Keratinocyte (primary cell): ENCODE results near the gene ZDHHC3. TPM values are rescaled to one million over a fixed set of nuclear protein-coding genes. Genes with fewer than 3 reads are reported as not detected.

Experiments
- DNase-seq: peaks from one replicate; pipeline ENCODE4 v3.0.0-alpha.2; 2011; ENCODE audit warnings: low read depth, missing footprints, low spot score
- FAIRE-seq: peaks from 2 replicates; lab custom pipeline; 2011; peaks lifted over from hg19 to GRCh38; lab: Jason Lieb, UNC
- H2AFZ ChIP-seq: 2 replicates; pipeline ENCODE4 v1.6.0; 2012; ENCODE audit warnings: low read length, control low read depth, inconsistent platforms; ENCODE audit not compliant: control insufficient read depth
- H3K27ac ChIP-seq: 2 replicates; pipeline ENCODE4 v1.5.1; 2011; ENCODE audit warnings: low read length; ENCODE audit not compliant: control insufficient read depth, insufficient read depth
- H3K27me3 ChIP-seq: 3 replicates; pipeline ENCODE4 v1.6.0; 2011; ENCODE audit warnings: low read length; ENCODE audit not compliant: control insufficient read depth, insufficient read depth; ENCODE audit errors: extremely low read depth
- H3K36me3 ChIP-seq, 2 experiments: 2 replicates in 1 of 2; 3 replicates in 1 of 2; pipeline ENCODE4 v1.5.1; 2011; ENCODE audit warnings: low read length in 2 of 2, mild to moderate bottlenecking in 1 of 2; ENCODE audit not compliant: control insufficient read depth in 2 of 2, insufficient read depth in 2 of 2; ENCODE audit errors: extremely low read depth in 1 of 2
- H3K4me1 ChIP-seq: 3 replicates; pipeline ENCODE4 v1.5.1; 2011; ENCODE audit warnings: low read length; ENCODE audit not compliant: control insufficient read depth, insufficient read depth; ENCODE audit errors: extremely low read depth
- H3K4me2 ChIP-seq: 3 replicates; pipeline ENCODE4 v1.6.0; 2011; ENCODE audit warnings: low read depth, low read length; ENCODE audit not compliant: control insufficient read depth, insufficient read depth; ENCODE audit errors: extremely low read depth
- H3K4me3 ChIP-seq, 3 experiments: fragments of 200-600 bp in 1 of 3; sonication (generic) in 1 of 3; 2 replicates in 2 of 3; 3 replicates in 1 of 3; pipeline ENCODE4 v1.5.1; 2011 to 2016; ENCODE audit warnings: low read length in 3 of 3, mild to moderate bottlenecking in 3 of 3, control low read depth in 2 of 3, inconsistent platforms in 1 of 3, low read depth in 1 of 3, mixed read lengths in 1 of 3, mixed run types in 1 of 3, moderate library complexity in 1 of 3; ENCODE audit not compliant: control insufficient read depth in 2 of 3, insufficient read depth in 2 of 3; ENCODE audit errors: extremely low read depth in 1 of 3
- H3K79me2 ChIP-seq: 2 replicates; pipeline ENCODE4 v1.6.0; 2012; ENCODE audit warnings: low read length; ENCODE audit not compliant: control insufficient read depth, insufficient read depth
- H3K9ac ChIP-seq: 3 replicates; pipeline ENCODE4 v1.6.0; 2011; ENCODE audit warnings: low read length; ENCODE audit not compliant: control insufficient read depth, insufficient read depth; ENCODE audit errors: extremely low read depth
- H3K9me1 ChIP-seq: 3 replicates; pipeline ENCODE4 v1.6.0; 2011; ENCODE audit warnings: low read length; ENCODE audit not compliant: control insufficient read depth, insufficient read depth; ENCODE audit errors: extremely low read depth
- H3K9me3 ChIP-seq: 2 replicates; pipeline ENCODE4 v1.5.1; 2012; ENCODE audit warnings: low read depth, low read length; ENCODE audit not compliant: control insufficient read depth
- H4K20me1 ChIP-seq: 3 replicates; pipeline ENCODE4 v1.6.0; 2011; ENCODE audit warnings: low read length; ENCODE audit not compliant: control insufficient read depth, insufficient read depth; ENCODE audit errors: extremely low read depth
- CTCF ChIP-seq, 3 experiments: IDR thresholded peaks in 1 of 3; conservative IDR thresholded peaks in 1 of 3; optimal IDR thresholded peaks in 1 of 3; 2 replicates in 2 of 3; 3 replicates in 1 of 3; pipeline versions ENCODE3 to v1.5.1; 2011; ENCODE audit warnings: low read length in 3 of 3, mild to moderate bottlenecking in 3 of 3, moderate library complexity in 2 of 3, control low read depth in 1 of 3, inconsistent platforms in 1 of 3; ENCODE audit not compliant: insufficient read depth in 2 of 3; ENCODE audit errors: extremely low read depth in 1 of 3
- EZH2 ChIP-seq: IDR thresholded peaks from one replicate; pipeline ENCODE4 v1.6.1; 2012; ENCODE audit warnings: inconsistent platforms, mild to moderate bottlenecking, low read length, moderate library complexity
- dilution Hi-C: fragments of 300-500 bp; cut with MboI; formaldehyde crosslinking; loops from one replicate; pipeline ENCODE4 v1.7.0; 2020; ENCODE audit warnings: low sequenced_read_pairs; ENCODE audit not compliant: extremely low pct_ligation_motif_present
- polyA plus RNA-seq, 5 experiments: library from polyadenylated mRNA; depleted of rRNA in 3 of 5; stranded (reverse) in 3 of 5; stranded (forward) in 1 of 5; unstranded in 1 of 5; fragments of >200 nt; gene quantifications; 1 replicate in 1 of 5; 2 replicates in 3 of 5; 3 replicates in 1 of 5; pipeline versions ENCODE4 v1.2.1 to v1.2.3, GENCODE V29; 2011 to 2012; ENCODE audit warnings: missing spikeins in 2 of 5, low read depth in 1 of 5, low replicate concordance in 1 of 5

Gene ZDHHC3
- polyA plus RNA-seq, 1 donor (not counting 4 experiments of a cell fraction or from before 2014, with no cell fraction given): 151 TPM

GRCh38 chr3:44958386-44958785, 17.6 kb downstream of the ZDHHC3 start:
- Histone ChIP-seq H3K27me3 (no peaks in the 10 kb centered on the region), H3K27ac (no peak overlapping the region), H3K36me3 (peaks cover 7 to 15% of the 10 kb centered on the region in 2 experiments), H3K4me3 (no peak overlapping the region), H3K9ac (no peak overlapping the region), H3K4me1 (peaks cover 28% of the 10 kb centered on the region), H3K9me3 (no peaks in the 10 kb centered on the region), H3K4me2 (no peak overlapping the region), H3K79me2 (peaks cover 68% of the 10 kb centered on the region), H4K20me1 (peaks cover 4% of the 10 kb centered on the region), H3K9me1 (peaks cover 2% of the 10 kb centered on the region), H2AFZ (no peak overlapping the region)
- FAIRE-seq: no peak
- dilution Hi-C loops: no loop called here
- TF ChIP-seq CTCF (optimal IDR thresholded peaks at IDR 0.05 in 1 of 3, IDR thresholded peaks at IDR 0.05 in 1 of 3, conservative IDR thresholded peaks at IDR 0.05 in 1 of 3; ENCODE audit: extremely low read depth in 1 of 3, insufficient read depth in 2 of 3, low read length in 3 of 3): no peak
- no peak for TF ChIP-seq EZH2
- DNase-seq: no peak

GRCh38 chr3:44957986-44958385, 18.0 kb downstream of the ZDHHC3 start:
- Histone ChIP-seq H3K27ac (no peak overlapping the region), H2AFZ (no peak overlapping the region), H3K9me3 (no peaks in the 10 kb centered on the region), H3K27me3 (no peaks in the 10 kb centered on the region), H3K4me2 (no peak overlapping the region), H3K36me3 (peaks cover 7 to 15% of the 10 kb centered on the region in 2 experiments), H3K4me3 (no peak overlapping the region), H4K20me1 (peaks cover 4% of the 10 kb centered on the region), H3K9ac (no peak overlapping the region), H3K79me2 (peaks cover 64% of the 10 kb centered on the region), H3K4me1 (peaks cover 28% of the 10 kb centered on the region), H3K9me1 (peaks cover under 1% of the 10 kb centered on the region)
- no peak for TF ChIP-seq CTCF (optimal IDR thresholded peaks at IDR 0.05 in 1 of 3, IDR thresholded peaks at IDR 0.05 in 1 of 3, conservative IDR thresholded peaks at IDR 0.05 in 1 of 3; ENCODE audit: extremely low read depth in 1 of 3, insufficient read depth in 2 of 3, low read length in 3 of 3)
- TF ChIP-seq EZH2: no peak
- dilution Hi-C loops: no loop called here
- FAIRE-seq (no peak), DNase-seq (no peak)
